Activated T-helper 1 cell treated with anti-CD3 and anti-CD28 coated beads, Interleukin-12 subunit alpha, Interleukin-12 subunit beta, Interleukin-2, Interleukin-4 antibody, amounts not matched to agents 30 ng/mL and 10 ng/mL and 1 ng/mL, durations not matched to agents 14 hours and 24 hours and 36 hours (primary cell): ENCODE measurements around the gene IQSEC1. TPM values are rescaled to one million over a fixed set of nuclear protein-coding genes. Genes with fewer than 3 reads are reported as not detected.

ENCODE experiments used
- DNase-seq: peaks from one replicate; pipeline ENCODE4 v3.0.0; 2021; ENCODE audit warnings: low spot score
- H3K27ac Mint-ChIP-seq: one replicate; pipeline ENCODE4 v1.8.0; 2021; ENCODE audit warnings: mild to moderate bottlenecking, mixed read lengths
- H3K27me3 Mint-ChIP-seq: one replicate; pipeline ENCODE4 v1.8.0; 2022; ENCODE audit warnings: mild to moderate bottlenecking, moderate library complexity, mixed read lengths; ENCODE audit not compliant: insufficient read depth
- H3K36me3 Mint-ChIP-seq: one replicate; pipeline ENCODE4 v1.8.0; 2021; ENCODE audit warnings: low read depth, mixed read lengths
- H3K4me1 Mint-ChIP-seq: one replicate; pipeline ENCODE4 v1.8.0; 2021; ENCODE audit warnings: low read depth, mixed read lengths
- H3K4me3 Mint-ChIP-seq: one replicate; pipeline ENCODE4 v1.8.0; 2021; ENCODE audit warnings: mild to moderate bottlenecking, moderate library complexity, mixed read lengths
- H3K9me3 Mint-ChIP-seq: one replicate; pipeline ENCODE4 v1.8.0; 2021; ENCODE audit warnings: mixed read lengths
- intact Hi-C: fragments of 100-400 bp; cut with micrococcal nuclease; formaldehyde crosslinking; loops from one replicate; pipeline ENCODE4 v1.15.1; 2024
- total RNA-seq: library from RNA; stranded (reverse); gene quantifications from 2 replicates; pipeline ENCODE4 v1.2.3, GENCODE V29; 2022

IQSEC1 gene
- total RNA-seq, 1 donor from 2014 or later: 31.4 TPM

DNA sequence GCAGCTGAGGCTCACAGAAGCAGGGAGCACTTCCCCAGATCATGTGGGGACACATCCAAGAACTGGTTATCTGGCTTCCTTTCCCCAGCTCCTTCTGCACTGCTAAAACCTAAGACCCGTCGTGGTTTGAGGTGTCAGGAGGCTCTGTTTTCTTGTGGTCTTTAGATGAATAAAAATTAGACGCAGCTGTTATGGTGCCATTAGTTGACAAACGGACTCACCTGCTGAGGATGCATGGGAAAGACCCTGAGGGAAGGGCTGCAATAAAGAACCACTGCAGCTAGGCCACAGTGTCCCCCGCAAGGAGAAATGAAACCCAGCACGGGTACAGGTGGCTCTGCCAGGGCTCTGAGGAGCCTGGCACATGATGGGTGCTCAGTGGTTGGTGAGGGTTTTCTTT lies 99.4 kb downstream of the IQSEC1 start:
- no peaks in the 10 kb centered on the region for H3K27me3 Mint-ChIP-seq
- intact Hi-C loops: no loop called here
- no peak overlapping the region for H3K4me3 Mint-ChIP-seq
- H3K9me3 Mint-ChIP-seq: no peaks in the 10 kb centered on the region
- no peak overlapping the region for H3K27ac Mint-ChIP-seq
- peaks cover 5% of the 10 kb centered on the region for H3K4me1 Mint-ChIP-seq
- DNase-seq: no peak
- peaks cover 2% of the 10 kb centered on the region for H3K36me3 Mint-ChIP-seq

DNA sequence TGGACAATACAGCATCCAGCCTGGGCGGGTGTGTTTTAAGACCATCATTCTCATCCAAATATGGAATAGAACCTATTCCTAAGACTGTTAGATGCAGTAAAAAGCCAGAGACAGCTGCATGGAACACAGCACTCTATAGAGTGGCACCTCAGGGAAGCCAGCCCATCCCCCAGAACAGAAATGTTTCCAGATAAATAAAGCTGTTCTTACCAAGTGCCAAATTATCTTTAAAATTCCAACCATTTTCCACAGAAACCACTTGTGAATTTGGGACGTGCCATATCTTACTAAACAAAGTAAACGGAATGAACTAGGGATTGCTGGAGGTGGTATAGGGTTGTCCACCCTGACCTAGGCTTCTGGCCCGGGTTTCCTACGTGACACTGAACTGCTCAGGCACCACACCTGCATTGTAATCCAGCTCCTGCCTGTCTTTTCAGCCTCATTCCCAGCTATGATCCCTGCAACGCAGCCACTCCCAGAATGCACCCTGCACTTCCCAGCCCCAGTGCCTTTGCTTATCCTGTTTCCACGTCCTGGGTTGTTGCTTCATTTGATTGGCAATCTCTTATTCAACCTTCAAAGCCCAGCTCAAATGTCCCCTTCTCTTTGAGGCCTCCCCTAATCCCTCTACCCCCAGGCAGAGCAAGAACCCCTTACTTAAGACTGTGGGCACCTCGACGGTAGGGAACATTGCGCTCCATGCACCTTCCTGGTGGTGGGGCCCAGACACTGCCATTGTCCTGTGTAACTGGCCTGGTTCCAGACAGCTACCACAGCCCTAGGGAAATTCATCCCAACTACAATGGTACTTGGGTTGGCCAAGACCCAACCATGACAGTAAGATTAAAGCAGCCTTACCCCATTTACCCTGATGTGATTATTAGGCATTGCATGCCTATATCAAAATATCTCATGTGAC lies 100.2 kb downstream of the IQSEC1 start:
- no peak overlapping the region for H3K27ac Mint-ChIP-seq
- H3K27me3 Mint-ChIP-seq: no peaks in the 10 kb centered on the region
- H3K36me3 Mint-ChIP-seq: peaks cover 4% of the 10 kb centered on the region
- no peak overlapping the region for H3K4me3 Mint-ChIP-seq
- peaks cover 13% of the 10 kb centered on the region for H3K4me1 Mint-ChIP-seq
- intact Hi-C loops: no loop called here
- DNase-seq: no peak
- no peaks in the 10 kb centered on the region for H3K9me3 Mint-ChIP-seq

DNA sequence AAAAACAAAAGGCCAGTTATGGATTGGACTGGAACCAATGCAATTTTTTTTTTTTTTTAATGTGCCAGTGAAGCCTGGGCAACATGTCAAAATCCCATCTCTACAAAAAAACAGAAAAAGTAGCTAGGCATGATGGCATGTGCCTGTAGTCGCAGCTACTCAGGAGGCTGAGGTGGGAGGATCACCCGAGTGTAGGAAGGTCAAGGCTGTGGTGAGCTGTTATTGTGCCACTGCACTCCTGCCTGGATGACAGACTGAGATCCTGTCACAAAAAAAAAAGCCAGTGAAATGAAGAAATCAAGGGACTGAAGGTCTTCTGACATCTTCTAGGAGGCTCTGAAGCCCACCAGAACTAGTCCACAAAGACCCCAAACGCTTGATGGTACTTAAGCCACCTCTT lies 101.2 kb downstream of the IQSEC1 start:
- DNase-seq: no peak
- Mint-ChIP-seq H3K27ac (no peak overlapping the region), H3K27me3 (no peaks in the 10 kb centered on the region), H3K36me3 (peaks cover 4% of the 10 kb centered on the region), H3K4me1 (peaks cover 16% of the 10 kb centered on the region), H3K4me3 (no peak overlapping the region), H3K9me3 (no peaks in the 10 kb centered on the region)
- intact Hi-C loops: no loop called here

DNA sequence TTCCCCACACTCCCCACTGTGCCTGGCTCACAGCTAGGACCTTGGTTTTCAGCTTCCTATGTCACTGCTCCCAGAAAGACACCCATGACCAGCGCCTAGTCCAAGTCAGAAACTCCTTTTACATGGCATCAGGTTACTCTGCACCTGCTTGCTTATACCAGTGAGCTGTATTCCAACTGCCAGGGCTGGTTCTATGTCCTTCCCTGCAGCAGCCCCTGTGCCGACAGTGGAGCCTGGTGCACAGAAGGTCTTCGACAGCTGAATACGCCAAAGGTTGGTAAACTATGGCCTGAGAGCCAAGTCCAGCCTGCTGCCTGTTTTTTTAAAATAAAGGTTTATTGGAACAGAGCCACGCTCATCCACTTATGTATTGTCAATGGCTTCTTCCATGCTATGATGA lies 102.5 kb downstream of the IQSEC1 start:
- H3K36me3 Mint-ChIP-seq: peaks cover 4% of the 10 kb centered on the region
- peaks cover 22% of the 10 kb centered on the region for H3K4me1 Mint-ChIP-seq
- no peak overlapping the region for H3K27ac Mint-ChIP-seq
- no peak for DNase-seq
- H3K27me3 Mint-ChIP-seq: no peaks in the 10 kb centered on the region
- no peak overlapping the region for H3K4me3 Mint-ChIP-seq
- no peaks in the 10 kb centered on the region for H3K9me3 Mint-ChIP-seq
- intact Hi-C loops: no loop called here

DNA sequence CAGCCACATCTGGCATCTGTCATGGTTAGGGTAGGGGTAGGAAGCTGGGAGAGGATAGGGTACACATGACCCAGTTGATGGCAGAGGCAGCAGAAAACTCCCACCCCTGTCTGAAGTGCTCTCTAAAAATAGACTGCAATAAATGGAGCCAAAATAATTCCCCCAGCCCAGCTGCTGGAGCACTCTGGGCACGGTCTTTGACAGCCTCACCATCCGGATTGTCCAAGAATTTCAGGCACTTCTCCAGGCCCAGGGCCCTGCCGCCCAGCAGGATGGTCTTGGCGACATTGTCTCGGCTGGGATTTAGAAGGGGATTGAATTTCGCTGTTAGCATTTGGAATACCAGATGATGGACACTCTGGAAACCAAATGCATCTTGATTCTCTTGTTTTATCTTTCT lies 103.7 kb downstream of the IQSEC1 start:
- Mint-ChIP-seq H3K4me3 (no peak overlapping the region), H3K27me3 (no peaks in the 10 kb centered on the region), H3K27ac (no peak overlapping the region), H3K4me1 (peaks cover 34% of the 10 kb centered on the region), H3K36me3 (peaks cover 4% of the 10 kb centered on the region), H3K9me3 (no peaks in the 10 kb centered on the region)
- intact Hi-C loops: loop anchor here (5.0 kb wide), 3 partner anchors 103 to 1978 kb away; partner anchors contain the start of genes IQSEC1, NR2C2 and RAF1
- no peak for DNase-seq

DNA sequence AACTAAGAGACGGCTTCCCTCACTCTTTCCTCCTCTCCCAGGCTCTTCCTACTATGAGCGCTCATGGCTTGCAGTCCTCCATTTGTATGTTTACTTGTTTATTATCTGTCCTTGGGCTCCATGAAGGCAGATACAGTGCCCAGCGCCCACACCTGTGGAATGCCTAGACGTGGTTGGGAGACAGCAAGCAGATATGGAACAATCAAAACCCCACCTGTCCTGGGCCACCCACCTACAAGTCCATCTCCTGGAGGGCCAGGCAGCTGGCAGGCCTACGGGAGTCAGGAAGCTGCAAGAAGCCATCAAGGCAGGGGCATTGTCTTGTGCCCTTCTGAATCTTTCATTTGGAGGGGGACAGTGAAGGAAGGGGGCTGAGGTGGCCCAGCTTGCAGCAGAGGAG lies 104.7 kb downstream of the IQSEC1 start:
- Mint-ChIP-seq H3K4me3 (peak overlapping the region; percentile 53), H3K27ac (peak overlapping the region; percentile 19)
- intact Hi-C loops: loop anchor here (1.0 to 5.0 kb wide), 4 partner anchors 100 to 1979 kb away; partner anchors contain the start of genes IQSEC1, NR2C2 and RAF1

DNA sequence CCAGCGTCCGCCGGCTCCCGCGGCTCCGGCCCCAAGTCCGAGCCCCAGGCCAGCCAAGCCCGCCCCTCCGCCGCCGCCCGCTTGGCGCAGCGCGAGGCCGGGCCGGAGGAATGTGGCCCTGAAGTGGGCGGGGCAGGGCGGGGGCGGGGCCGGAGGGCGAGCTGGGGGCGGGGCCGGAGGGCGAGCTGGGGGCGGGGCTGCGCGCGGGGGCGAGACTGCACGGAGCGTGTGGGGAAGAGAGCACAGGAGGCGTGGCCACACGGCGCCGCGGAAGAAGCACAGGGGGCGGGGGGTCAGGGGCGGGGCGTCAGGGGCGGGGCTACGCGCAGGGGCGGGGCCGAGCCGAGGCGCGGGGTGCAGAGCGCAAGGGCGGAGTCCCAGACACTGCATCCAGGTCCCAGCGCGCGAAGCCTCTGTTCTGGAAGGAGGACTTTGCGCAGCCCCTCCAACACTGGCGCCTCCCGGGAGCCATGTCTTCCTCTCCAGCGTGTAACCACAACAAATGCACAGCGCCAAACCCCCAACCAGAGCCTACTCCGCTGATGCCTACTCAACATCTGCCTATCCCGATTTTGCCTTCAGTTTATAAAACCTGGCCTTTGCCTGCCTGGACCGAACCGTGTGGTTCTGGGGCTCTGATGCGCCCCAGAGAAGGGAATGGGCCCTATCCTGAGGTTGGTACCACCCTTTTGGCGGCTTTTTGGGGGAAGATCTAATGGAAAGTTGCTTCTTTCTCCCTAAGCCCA lies 105.5 kb downstream of the IQSEC1 start:
- Mint-ChIP-seq H3K36me3 (peaks cover 4% of the 10 kb centered on the region), H3K9me3 (no peaks in the 10 kb centered on the region), H3K4me1 (peaks cover 51% of the 10 kb centered on the region), H3K27ac (peak overlapping the region; percentile 4), H3K27me3 (no peaks in the 10 kb centered on the region), H3K4me3 (peak overlapping the region; percentile 64)
- DNase-seq: peak; percentile 83
- intact Hi-C loops: loop anchor here (1.0 to 5.0 kb wide), 9 partner anchors 28 to 1980 kb away; partner anchors contain the start of genes HDAC11, IQSEC1, NR2C2 and RAF1

More for the DNA sequence above, 104.7 kb downstream of the IQSEC1 start:
- DNase-seq: no peak
- peaks cover 43% of the 10 kb centered on the region for H3K4me1 Mint-ChIP-seq
- peaks cover 4% of the 10 kb centered on the region for H3K36me3 Mint-ChIP-seq
- no peaks in the 10 kb centered on the region for H3K27me3 Mint-ChIP-seq
- H3K9me3 Mint-ChIP-seq: no peaks in the 10 kb centered on the region

DNA sequence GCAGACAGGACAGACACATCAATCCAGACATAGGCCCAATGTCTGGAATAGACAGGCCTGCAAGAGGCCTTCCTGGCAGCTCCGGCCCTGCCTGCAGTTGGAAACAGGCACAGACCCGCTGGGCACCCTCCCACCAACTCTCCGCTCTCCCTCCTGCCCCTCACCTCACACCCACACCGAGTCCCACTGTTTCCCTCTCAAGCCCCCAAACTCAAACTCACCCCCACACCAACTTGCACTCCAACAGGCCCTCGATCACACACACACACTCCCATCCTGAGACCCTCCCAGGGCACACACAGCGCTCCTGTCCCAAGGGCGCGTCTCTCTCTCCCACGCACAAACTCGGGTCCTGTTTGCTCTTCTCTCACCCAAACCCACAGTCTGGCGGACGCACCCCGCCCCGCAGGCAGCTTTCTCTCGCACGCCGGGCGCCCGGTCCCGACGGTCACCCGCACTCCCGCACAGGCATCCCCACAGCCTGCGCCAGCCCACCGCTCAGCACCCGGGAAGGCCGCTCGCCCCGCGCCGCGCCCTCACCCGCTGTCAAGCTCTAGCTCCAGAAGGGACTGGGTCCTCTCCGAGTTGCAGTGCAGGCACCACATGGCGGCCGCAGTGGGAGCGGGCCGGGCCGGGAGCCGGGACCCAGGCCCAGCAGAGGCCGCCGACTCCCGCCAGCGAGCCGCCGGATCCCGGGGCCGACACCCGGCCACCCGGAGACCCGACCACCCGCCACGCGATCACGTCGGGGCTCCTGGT lies 106.2 kb downstream of the IQSEC1 start:
- Mint-ChIP-seq H3K27ac (peak overlapping the region; percentile 58), H3K27me3 (no peaks in the 10 kb centered on the region), H3K4me1 (peaks cover 56% of the 10 kb centered on the region), H3K4me3 (peak overlapping the region; percentile 78), H3K9me3 (no peaks in the 10 kb centered on the region), H3K36me3 (peaks cover 5% of the 10 kb centered on the region)
- DNase-seq: peak; percentile 9
- intact Hi-C loops: loop anchor here (1.0 to 5.0 kb wide), 8 partner anchors 28 to 1980 kb away; partner anchors contain the start of genes HDAC11, IQSEC1, NR2C2 and RAF1

DNA sequence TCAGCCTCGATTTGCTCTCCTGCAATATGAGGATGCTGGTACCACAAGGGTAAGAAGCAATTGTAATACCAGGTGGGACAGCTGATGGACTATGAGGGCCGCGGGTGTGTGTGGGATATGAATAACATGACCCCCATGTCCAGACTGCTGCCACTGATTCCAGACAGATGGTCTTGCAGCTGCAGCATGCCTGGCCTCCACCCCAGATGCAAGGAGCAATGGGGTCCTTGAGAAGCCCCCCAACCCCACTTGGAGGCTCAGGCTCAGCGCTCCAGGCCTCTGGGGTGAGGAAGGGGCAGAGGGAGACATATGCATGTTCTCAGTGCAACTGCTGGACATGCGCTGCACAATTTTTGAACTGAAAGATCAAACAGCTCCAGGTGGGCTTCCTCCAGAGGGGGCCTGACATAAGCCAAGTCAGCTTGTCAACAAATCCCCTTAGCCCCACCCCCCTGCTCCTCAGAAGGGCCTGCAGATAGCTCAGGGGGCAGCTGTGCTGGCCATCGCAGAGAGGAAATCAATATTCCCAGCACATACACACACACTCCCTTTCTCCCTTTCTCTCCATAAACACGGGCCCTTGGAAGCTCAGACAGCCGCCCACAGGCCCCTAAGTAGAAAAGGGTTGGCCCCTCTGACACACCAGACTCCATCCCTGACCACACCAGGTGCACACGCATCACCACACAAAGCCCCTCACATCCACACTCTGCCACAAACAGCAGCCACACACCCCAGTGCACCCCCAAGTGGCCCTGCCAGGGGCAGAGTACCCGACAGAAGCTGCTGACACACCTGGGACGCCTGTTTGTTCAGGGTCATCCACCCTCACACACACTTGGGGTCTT lies 107.0 kb downstream of the IQSEC1 start:
- no peaks in the 10 kb centered on the region for H3K9me3 Mint-ChIP-seq
- intact Hi-C loops: loop anchor here (5.0 kb wide), 3 partner anchors 106 to 1981 kb away; partner anchors contain the start of genes IQSEC1, NR2C2 and RAF1
- no peak overlapping the region for H3K27ac Mint-ChIP-seq
- DNase-seq: no peak
- peaks cover 63% of the 10 kb centered on the region for H3K4me1 Mint-ChIP-seq
- H3K4me3 Mint-ChIP-seq: peak overlapping the region; percentile 78
- H3K27me3 Mint-ChIP-seq: no peaks in the 10 kb centered on the region
- peaks cover 8% of the 10 kb centered on the region for H3K36me3 Mint-ChIP-seq

DNA sequence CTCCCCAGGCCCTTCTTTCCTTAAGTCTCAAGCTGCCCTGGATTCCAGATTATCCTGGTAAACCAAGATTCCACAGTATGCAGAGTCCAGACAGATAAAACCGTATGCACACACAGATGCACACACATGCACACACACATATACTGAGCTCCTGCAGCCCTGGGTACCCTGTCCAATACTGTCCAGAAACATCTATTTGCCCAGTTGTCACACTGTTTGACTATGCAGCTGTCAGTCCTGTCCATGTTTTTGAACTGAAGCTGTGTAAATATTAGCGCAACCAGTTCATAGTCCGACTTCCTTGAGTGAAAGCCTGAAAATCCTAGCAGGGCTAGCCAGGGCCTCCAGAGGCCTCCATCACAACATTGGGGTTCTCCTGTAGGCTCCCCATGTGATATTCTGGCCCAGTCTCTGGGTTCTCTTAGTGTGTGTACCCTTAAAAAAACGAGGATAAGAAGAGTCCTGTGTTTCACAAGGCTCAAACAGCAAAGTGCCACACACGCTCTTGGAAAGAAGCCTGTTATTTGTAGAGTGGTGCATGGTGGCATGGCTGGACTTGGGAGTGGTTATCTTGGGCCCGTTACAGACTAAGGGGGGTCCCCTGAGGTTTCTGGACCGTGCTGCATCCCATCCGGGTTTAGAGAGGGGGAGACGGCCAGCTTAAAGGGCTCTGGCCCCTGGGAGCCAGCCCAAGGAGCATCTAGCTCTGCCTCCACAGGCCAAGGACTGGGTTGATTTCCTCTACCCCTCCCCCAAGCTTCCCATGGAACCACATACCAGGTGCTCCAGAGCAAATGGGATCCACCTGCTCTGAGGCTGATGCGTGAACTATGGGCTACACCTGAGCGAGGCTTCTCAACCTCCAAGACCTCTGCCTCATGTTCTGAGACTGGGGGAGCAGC lies 108.3 kb downstream of the IQSEC1 start:
- Mint-ChIP-seq H3K27me3 (no peaks in the 10 kb centered on the region), H3K4me3 (peak overlapping the region; percentile 7), H3K9me3 (no peaks in the 10 kb centered on the region), H3K27ac (no peak overlapping the region), H3K36me3 (peaks cover 6% of the 10 kb centered on the region), H3K4me1 (peaks cover 74% of the 10 kb centered on the region)
- intact Hi-C loops: loop anchor here (5.0 kb wide), 4 partner anchors 48 to 1982 kb away; partner anchors contain the start of genes IQSEC1, NR2C2 and RAF1
- DNase-seq: no peak
